Neural cell (in vitro differentiated cells): ENCODE data around the gene PRKCE. TPM values are rescaled to one million over a fixed set of nuclear protein-coding genes. Genes with fewer than 3 reads are reported as not detected.

Experiments
- H2AFZ ChIP-seq: fragments of 200-600, 300-800 bp; sonication (generic), shearing (Covaris generic); 2 replicates; pipeline ENCODE4 v1.6.0; 2014; ENCODE audit warnings: low read depth, mild to moderate bottlenecking, antibody characterized with exemption, low read length, moderate library complexity
- H3F3A ChIP-seq: fragments of 200-600 bp; shearing (Covaris generic); 2 replicates; pipeline ENCODE4 v1.6.1; 2016; ENCODE audit warnings: mild to moderate bottlenecking, moderate library complexity, mixed read lengths, antibody characterized with exemption, low read length; ENCODE audit not compliant: insufficient read depth, poor library complexity, severe bottlenecking
- H3K27ac ChIP-seq: fragments of 200-600, 300-800 bp; sonication (generic), shearing (Covaris generic); 2 replicates; pipeline ENCODE4 v1.5.1; 2014; ENCODE audit warnings: mild to moderate bottlenecking, low read length, moderate library complexity
- H3K27me3 ChIP-seq: fragments of 300-800, 200-600 bp; sonication (generic), shearing (Covaris generic); 2 replicates; pipeline ENCODE4 v1.6.0; 2014; ENCODE audit warnings: mild to moderate bottlenecking, low read depth, low read length, moderate library complexity; ENCODE audit not compliant: insufficient read depth
- H3K36me3 ChIP-seq: fragments of 300-800, 200-600 bp; sonication (generic), shearing (Covaris generic); 2 replicates; pipeline ENCODE4 v1.5.1; 2014; ENCODE audit warnings: mild to moderate bottlenecking, antibody characterized with exemption, low read length, moderate library complexity; ENCODE audit not compliant: insufficient read depth
- H3K4me2 ChIP-seq: fragments of 300-800, 200-600 bp; sonication (generic), shearing (Covaris generic); 2 replicates; pipeline ENCODE4 v1.6.0; 2014; ENCODE audit warnings: mild to moderate bottlenecking, low read length
- H3K4me3 ChIP-seq: fragments of 300-800, 200-600 bp; sonication (generic), shearing (Covaris generic); 2 replicates; pipeline ENCODE4 v1.5.1; 2014; ENCODE audit warnings: mild to moderate bottlenecking, low read length, moderate library complexity
- H3K79me2 ChIP-seq: fragments of 200-600 bp; shearing (Covaris generic); replicated peaks from 2 replicates; pipeline ENCODE4 v1.6.0; 2014; ENCODE audit warnings: mild to moderate bottlenecking, low read length, moderate library complexity; ENCODE audit not compliant: insufficient read depth
- H3K9ac ChIP-seq: fragments of 300-800, 200-600 bp; sonication (generic), shearing (Covaris generic); 2 replicates; pipeline ENCODE4 v1.6.1; 2016; ENCODE audit warnings: mild to moderate bottlenecking, low read length, mixed read lengths
- H3K9me2 ChIP-seq: fragments of 200-600 bp; shearing (Covaris generic); 2 replicates; pipeline ENCODE4 v1.6.1; 2016; ENCODE audit warnings: mild to moderate bottlenecking, low read length, mixed read lengths; ENCODE audit not compliant: insufficient read depth
- H3K9me3 ChIP-seq: fragments of 200-600, 300-800 bp; sonication (generic), shearing (Covaris generic); 2 replicates; pipeline ENCODE4 v1.6.1; 2016; ENCODE audit warnings: mild to moderate bottlenecking, mixed run types, low read length, moderate library complexity, mixed read lengths
- H4K20me1 ChIP-seq: fragments of 200-600 bp; shearing (Covaris generic); 2 replicates; pipeline ENCODE4 v1.6.1; 2016; ENCODE audit warnings: mild to moderate bottlenecking, mixed run types; ENCODE audit not compliant: insufficient read depth
- EP300 ChIP-seq: fragments of 450-650 bp; conservative IDR thresholded peaks from 2 replicates; pipeline ENCODE4 v1.6.1; 2014; ENCODE audit warnings: antibody characterized with exemption, mild to moderate bottlenecking, moderate library complexity; ENCODE audit not compliant: poor library complexity, severe bottlenecking
- EZH2 ChIP-seq: fragments of 200-600, 300-800 bp; shearing (Covaris generic), sonication (generic); IDR thresholded peaks from 2 replicates; pipeline ENCODE4 v1.6.1; 2014; ENCODE audit warnings: antibody characterized with exemption, low read length, borderline replicate concordance, mild to moderate bottlenecking; ENCODE audit not compliant: insufficient read depth, poor library complexity, severe bottlenecking
- MXI1 ChIP-seq: fragments of 450-650 bp; conservative IDR thresholded peaks from 2 replicates; pipeline ENCODE4 v1.6.1; 2014; ENCODE audit warnings: antibody characterized with exemption, mild to moderate bottlenecking; ENCODE audit not compliant: poor library complexity, severe bottlenecking
- POLR2AphosphoS5 ChIP-seq: IDR thresholded peaks from 2 replicates; pipeline ENCODE4 v1.6.1; 2012
- RAD21 ChIP-seq: fragments of 450-650 bp; conservative IDR thresholded peaks from 2 replicates; pipeline ENCODE4 v1.6.1; 2014; ENCODE audit warnings: antibody characterized with exemption, mild to moderate bottlenecking, moderate library complexity
- SMC3 ChIP-seq: fragments of 450-650 bp; conservative IDR thresholded peaks from 2 replicates; pipeline ENCODE4 v1.6.1; 2014; ENCODE audit warnings: antibody characterized with exemption, mild to moderate bottlenecking, moderate library complexity; ENCODE audit not compliant: poor library complexity
- TAF1 ChIP-seq: IDR thresholded peaks from 2 replicates; pipeline ENCODE4 v1.6.1; 2012; ENCODE audit warnings: low read depth
- polyA plus RNA-seq: library from polyadenylated mRNA; depleted of rRNA; stranded (reverse); fragments of >200 nt; gene quantifications from 2 replicates; pipeline ENCODE4 v1.2.3, GENCODE V29; 2014
- TF ChIP-seq, protein P1 (sequence below): IDR thresholded peaks from 2 replicates; pipeline ENCODE4 v1.6.1; 2012; ENCODE audit warnings: borderline replicate concordance
- TF ChIP-seq, protein P2 (sequence below): fragments of 450-650 bp; IDR thresholded peaks from 2 replicates; pipeline ENCODE4 v1.5.1; 2014; ENCODE audit warnings: antibody characterized with exemption, mild to moderate bottlenecking, moderate library complexity; ENCODE audit not compliant: poor library complexity, severe bottlenecking

The PRKCE gene
- polyA plus RNA-seq, 1 donor from 2014 or later: 5.4 TPM

DNA sequence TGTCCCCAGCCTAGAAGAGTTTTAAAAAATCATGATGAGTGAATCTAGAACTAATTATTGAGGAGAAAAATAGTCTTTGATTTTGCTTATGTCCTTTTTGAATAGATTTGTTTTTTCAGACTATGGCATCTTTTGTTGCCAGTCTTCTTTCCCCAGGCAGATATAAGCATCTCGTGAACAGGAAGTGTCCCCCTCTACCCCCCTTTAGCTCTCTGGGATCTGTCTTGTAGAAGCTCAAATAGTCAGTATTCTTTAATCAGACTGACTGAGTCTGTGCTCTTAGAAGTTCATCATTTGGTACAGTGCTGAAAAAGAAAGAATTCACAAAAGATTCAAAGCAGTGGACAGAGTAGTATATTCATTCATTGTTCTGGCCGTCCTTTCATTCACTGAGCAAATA lies 10.4 kb downstream of the PRKCE start:
- TF ChIP-seq EP300 (no peak), EZH2 (no peak), RAD21 (no peak), POLR2AphosphoS5 (no peak), TAF1 (no peak), SMC3 (no peak), MXI1 (no peak)
- TF ChIP-seq, protein P1, sequence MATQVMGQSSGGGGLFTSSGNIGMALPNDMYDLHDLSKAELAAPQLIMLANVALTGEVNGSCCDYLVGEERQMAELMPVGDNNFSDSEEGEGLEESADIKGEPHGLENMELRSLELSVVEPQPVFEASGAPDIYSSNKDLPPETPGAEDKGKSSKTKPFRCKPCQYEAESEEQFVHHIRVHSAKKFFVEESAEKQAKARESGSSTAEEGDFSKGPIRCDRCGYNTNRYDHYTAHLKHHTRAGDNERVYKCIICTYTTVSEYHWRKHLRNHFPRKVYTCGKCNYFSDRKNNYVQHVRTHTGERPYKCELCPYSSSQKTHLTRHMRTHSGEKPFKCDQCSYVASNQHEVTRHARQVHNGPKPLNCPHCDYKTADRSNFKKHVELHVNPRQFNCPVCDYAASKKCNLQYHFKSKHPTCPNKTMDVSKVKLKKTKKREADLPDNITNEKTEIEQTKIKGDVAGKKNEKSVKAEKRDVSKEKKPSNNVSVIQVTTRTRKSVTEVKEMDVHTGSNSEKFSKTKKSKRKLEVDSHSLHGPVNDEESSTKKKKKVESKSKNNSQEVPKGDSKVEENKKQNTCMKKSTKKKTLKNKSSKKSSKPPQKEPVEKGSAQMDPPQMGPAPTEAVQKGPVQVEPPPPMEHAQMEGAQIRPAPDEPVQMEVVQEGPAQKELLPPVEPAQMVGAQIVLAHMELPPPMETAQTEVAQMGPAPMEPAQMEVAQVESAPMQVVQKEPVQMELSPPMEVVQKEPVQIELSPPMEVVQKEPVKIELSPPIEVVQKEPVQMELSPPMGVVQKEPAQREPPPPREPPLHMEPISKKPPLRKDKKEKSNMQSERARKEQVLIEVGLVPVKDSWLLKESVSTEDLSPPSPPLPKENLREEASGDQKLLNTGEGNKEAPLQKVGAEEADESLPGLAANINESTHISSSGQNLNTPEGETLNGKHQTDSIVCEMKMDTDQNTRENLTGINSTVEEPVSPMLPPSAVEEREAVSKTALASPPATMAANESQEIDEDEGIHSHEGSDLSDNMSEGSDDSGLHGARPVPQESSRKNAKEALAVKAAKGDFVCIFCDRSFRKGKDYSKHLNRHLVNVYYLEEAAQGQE: no peak
- TF ChIP-seq, protein P2, sequence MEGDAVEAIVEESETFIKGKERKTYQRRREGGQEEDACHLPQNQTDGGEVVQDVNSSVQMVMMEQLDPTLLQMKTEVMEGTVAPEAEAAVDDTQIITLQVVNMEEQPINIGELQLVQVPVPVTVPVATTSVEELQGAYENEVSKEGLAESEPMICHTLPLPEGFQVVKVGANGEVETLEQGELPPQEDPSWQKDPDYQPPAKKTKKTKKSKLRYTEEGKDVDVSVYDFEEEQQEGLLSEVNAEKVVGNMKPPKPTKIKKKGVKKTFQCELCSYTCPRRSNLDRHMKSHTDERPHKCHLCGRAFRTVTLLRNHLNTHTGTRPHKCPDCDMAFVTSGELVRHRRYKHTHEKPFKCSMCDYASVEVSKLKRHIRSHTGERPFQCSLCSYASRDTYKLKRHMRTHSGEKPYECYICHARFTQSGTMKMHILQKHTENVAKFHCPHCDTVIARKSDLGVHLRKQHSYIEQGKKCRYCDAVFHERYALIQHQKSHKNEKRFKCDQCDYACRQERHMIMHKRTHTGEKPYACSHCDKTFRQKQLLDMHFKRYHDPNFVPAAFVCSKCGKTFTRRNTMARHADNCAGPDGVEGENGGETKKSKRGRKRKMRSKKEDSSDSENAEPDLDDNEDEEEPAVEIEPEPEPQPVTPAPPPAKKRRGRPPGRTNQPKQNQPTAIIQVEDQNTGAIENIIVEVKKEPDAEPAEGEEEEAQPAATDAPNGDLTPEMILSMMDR: no peak
- Histone ChIP-seq H3K79me2 (no peaks in the 10 kb centered on the region), H4K20me1 (no peaks in the 10 kb centered on the region)

DNA sequence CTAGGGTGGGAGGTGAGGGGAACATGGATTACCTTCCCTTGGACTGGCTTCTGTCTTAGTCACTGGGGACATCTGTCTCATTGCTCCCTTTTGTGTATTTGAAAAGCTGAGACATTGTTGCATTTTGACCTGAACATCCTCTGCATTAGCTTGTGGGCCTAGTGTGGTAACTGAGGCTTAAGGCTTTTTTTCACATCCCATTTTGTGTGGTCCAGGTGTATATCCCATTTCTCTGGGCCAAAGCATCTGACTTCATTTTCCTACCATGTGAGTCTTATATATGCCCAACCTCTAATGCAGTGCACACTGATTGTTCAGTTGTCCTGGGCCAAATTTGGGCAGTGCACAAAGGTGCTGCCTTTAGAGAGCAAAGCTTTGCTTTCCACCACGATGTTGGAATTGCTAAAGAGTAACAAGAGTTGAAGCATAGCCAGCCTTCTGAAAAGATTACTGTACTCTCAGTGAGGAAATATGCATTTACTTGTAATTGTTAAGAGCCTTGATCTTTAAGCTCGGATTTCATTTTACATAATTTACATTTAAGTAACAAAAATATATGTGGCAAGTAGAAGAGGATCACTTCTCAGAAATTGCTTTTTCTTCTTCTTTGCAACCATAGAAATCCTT lies 13.3 kb downstream of the PRKCE start:
- H4K20me1 ChIP-seq: no peaks in the 10 kb centered on the region
- H3K27ac ChIP-seq: no peak overlapping the region
- no peak overlapping the region for H3K9ac ChIP-seq
- H3K4me3 ChIP-seq: no peak overlapping the region
- H3K27me3 ChIP-seq: no peaks in the 10 kb centered on the region
- no peak overlapping the region for H3K4me2 ChIP-seq
- no peaks in the 10 kb centered on the region for H3K9me3 ChIP-seq
- H3K36me3 ChIP-seq: no peaks in the 10 kb centered on the region
- no peaks in the 10 kb centered on the region for H3F3A ChIP-seq
- TF ChIP-seq SMC3: no peak
- TF ChIP-seq TAF1: no peak
- TF ChIP-seq EP300: no peak
- TF ChIP-seq, protein P2: no peak
- no peak for TF ChIP-seq MXI1
- TF ChIP-seq EZH2: no peak
- TF ChIP-seq, protein P1: no peak
- no peak for TF ChIP-seq POLR2AphosphoS5
- TF ChIP-seq RAD21: no peak
- H2AFZ ChIP-seq: no peak overlapping the region
- H3K79me2 ChIP-seq: no peaks in the 10 kb centered on the region
- no peaks in the 10 kb centered on the region for H3K9me2 ChIP-seq

More for the DNA sequence above, 10.4 kb downstream of the PRKCE start:
- Histone ChIP-seq H2AFZ (no peak overlapping the region), H3K9me2 (no peaks in the 10 kb centered on the region), H3F3A (no peaks in the 10 kb centered on the region), H3K27ac (no peak overlapping the region), H3K27me3 (no peaks in the 10 kb centered on the region), H3K36me3 (no peaks in the 10 kb centered on the region), H3K9ac (no peak overlapping the region), H3K9me3 (no peaks in the 10 kb centered on the region), H3K4me3 (no peak overlapping the region), H3K4me2 (no peak overlapping the region)
